B cell (primary cell): Measurements from ENCODE around the gene SLC5A12.

ENCODE experiments used
- CTCF ChIP-seq: fragments of 200-600 bp; IDR thresholded peaks from one replicate; pipeline ENCODE4 v1.8.0; 2022; ENCODE audit warnings: antibody characterized with exemption, mild to moderate bottlenecking
- EZH2 ChIP-seq: IDR thresholded peaks from 2 replicates; pipeline ENCODE4 v1.6.1; 2012; ENCODE audit warnings: borderline replicate concordance, low read depth, mild to moderate bottlenecking, moderate library complexity, low read length; ENCODE audit not compliant: insufficient read depth, poor library complexity, severe bottlenecking

GRCh38 chr11:26767060-26767459, 45.2 kb upstream of the SLC5A12 start:
- TF ChIP-seq CTCF (no peak), EZH2 (no peak)
